Measurements from ENCODE around the gene ZNF665. TPM values are rescaled to one million over a fixed set of nuclear protein-coding genes. Genes with fewer than 3 reads are reported as not detected.

ZNF665 gene
- total RNA-seq, 2 donors from 2014 or later, result 7.6 to 8.6 TPM

- DNase-seq, result no peak
- WGBS, 2 experiments (ENCODE audit: insufficient coverage in 1 of 2, insufficient read length in 1 of 2), result 89% methylated on average over 10 of the region's 10 CpGs
- Mint-ChIP-seq H3K36me3 (ENCODE audit: low read depth) (peaks cover 48% of the 10 kb centered on the region), H3K4me3 (no peak overlapping the region), H3K27me3 (ENCODE audit: insufficient read depth) (no peaks in the 10 kb centered on the region), H3K27ac (no peak overlapping the region), H3K9me3 (peaks cover 20% of the 10 kb centered on the region), H3K4me1 (no peaks in the 10 kb centered on the region)
- H3K9ac ChIP-seq (ENCODE audit: extremely low read depth, low read length, poor library complexity, severe bottlenecking), result no peak overlapping the region
- TF ChIP-seq CTCF (conservative IDR thresholded peaks at IDR 0.05), result no peak
- H3K27me3 ChIP-seq (ENCODE audit: control insufficient read depth, insufficient read depth, low read length, poor library complexity, severe bottlenecking), result no peaks in the 10 kb centered on the region
- H3K27ac ChIP-seq (ENCODE audit: low read depth, low read length), result no peak overlapping the region
- no peaks in the 10 kb centered on the region for H3K4me1 ChIP-seq (ENCODE audit: control insufficient read depth, insufficient read depth, low read length)
- H3K36me3 ChIP-seq (ENCODE audit: control insufficient read depth, insufficient read depth, low read length), result peaks cover 14% of the 10 kb centered on the region
- H3K9me3 ChIP-seq (ENCODE audit: control insufficient read depth, low read length), result peaks cover 14% of the 10 kb centered on the region
- H3K4me3 ChIP-seq (ENCODE audit: low read length), result no peak overlapping the region
Measured at GRCh38 chr19:53182202-53182601, 11.0 kb downstream of the ZNF665 start.

- H3K9me3 ChIP-seq (ENCODE audit: control insufficient read depth, low read length), result peaks cover 35% of the 10 kb centered on the region
- peaks cover 28% of the 10 kb centered on the region for H3K9me3 Mint-ChIP-seq
- no peak overlapping the region for H3K4me3 Mint-ChIP-seq
- DNase-seq, result no peak
- no peaks in the 10 kb centered on the region for H3K4me1 Mint-ChIP-seq
- no peaks in the 10 kb centered on the region for H3K27me3 ChIP-seq (ENCODE audit: control insufficient read depth, insufficient read depth, low read length, poor library complexity, severe bottlenecking)
- WGBS, 2 experiments (ENCODE audit: insufficient coverage in 1 of 2, insufficient read length in 1 of 2), result 84 to 88% methylated on average over 5 of the region's 5 CpGs
- no peaks in the 10 kb centered on the region for H3K4me1 ChIP-seq (ENCODE audit: control insufficient read depth, insufficient read depth, low read length)
- no peak overlapping the region for H3K27ac Mint-ChIP-seq
- TF ChIP-seq CTCF (conservative IDR thresholded peaks at IDR 0.05), result no peak
- no peak overlapping the region for H3K4me3 ChIP-seq (ENCODE audit: low read length)
- H3K9ac ChIP-seq (ENCODE audit: extremely low read depth, low read length, poor library complexity, severe bottlenecking), result no peak overlapping the region
- peaks cover 47% of the 10 kb centered on the region for H3K36me3 Mint-ChIP-seq (ENCODE audit: low read depth)
- no peaks in the 10 kb centered on the region for H3K27me3 Mint-ChIP-seq (ENCODE audit: insufficient read depth)
- H3K27ac ChIP-seq (ENCODE audit: low read depth, low read length), result no peak overlapping the region
- peaks cover 14% of the 10 kb centered on the region for H3K36me3 ChIP-seq (ENCODE audit: control insufficient read depth, insufficient read depth, low read length)
Measured at GRCh38 chr19:53177986-53178385, 15.2 kb downstream of the ZNF665 start.

GRCh38 chr19:53172889-53173288 is 20.3 kb downstream of the ZNF665 start:
- H3K4me1 Mint-ChIP-seq, result no peaks in the 10 kb centered on the region
- no peak overlapping the region for H3K4me3 ChIP-seq (ENCODE audit: low read length)
- no peak overlapping the region for H3K27ac ChIP-seq (ENCODE audit: low read depth, low read length)
- peaks cover 49% of the 10 kb centered on the region for H3K9me3 ChIP-seq (ENCODE audit: control insufficient read depth, low read length)
- H3K9me3 Mint-ChIP-seq, result peaks cover 50% of the 10 kb centered on the region
- H3K9ac ChIP-seq (ENCODE audit: extremely low read depth, low read length, poor library complexity, severe bottlenecking), result no peak overlapping the region
- 95 to 100% methylated on average over 1 to 3 of the region's 4 CpGs for WGBS, 2 experiments (ENCODE audit: insufficient coverage in 1 of 2, insufficient read length in 1 of 2)
- no peak for TF ChIP-seq CTCF (conservative IDR thresholded peaks at IDR 0.05)
- H3K27me3 ChIP-seq (ENCODE audit: control insufficient read depth, insufficient read depth, low read length, poor library complexity, severe bottlenecking), result no peaks in the 10 kb centered on the region
- peaks cover 27% of the 10 kb centered on the region for H3K36me3 Mint-ChIP-seq (ENCODE audit: low read depth)
- no peaks in the 10 kb centered on the region for H3K27me3 Mint-ChIP-seq (ENCODE audit: insufficient read depth)
- H3K4me3 Mint-ChIP-seq, result no peak overlapping the region
- no peaks in the 10 kb centered on the region for H3K4me1 ChIP-seq (ENCODE audit: control insufficient read depth, insufficient read depth, low read length)
- H3K36me3 ChIP-seq (ENCODE audit: control insufficient read depth, insufficient read depth, low read length), result no peaks in the 10 kb centered on the region
- no peak overlapping the region for H3K27ac Mint-ChIP-seq
- no peak for DNase-seq
